Measurements from ENCODE around the gene GNG11.

GRCh38 chr7:93948106-93948505 is 26.6 kb downstream of the GNG11 start:
- no peak for TF ChIP-seq POLR2AphosphoS5 (IDR thresholded peaks at IDR 0.05; ENCODE audit: low read depth, low read length)
- TF ChIP-seq TAF1 (IDR thresholded peaks at IDR 0.05; ENCODE audit: borderline replicate concordance, insufficient read depth, low read length) = no peak
- TF ChIP-seq FOXP2 (optimal IDR thresholded peaks at IDR 0.05; ENCODE audit: borderline replicate concordance, extremely low read depth, extremely low read length, insufficient read depth) = no peak
